Ovary (tissue), 9 donors: Measurements from ENCODE around the gene PPM1B. TPM values are rescaled to one million over a fixed set of nuclear protein-coding genes. Genes with fewer than 3 reads are reported as not detected.

Experiments used
- DNase-seq, 5 donors: peaks; one replicate each; pipeline ENCODE4 v3.0.0-alpha.2; 2019 to 2020
- H3K27ac ChIP-seq, 2 donors: fragments of 200-600 bp; one replicate each; pipeline versions ENCODE4 v1.5.1 to v1.8.0; 2019 to 2022
- H3K27me3 ChIP-seq: fragments of 200-600 bp; one replicate; pipeline ENCODE4 v1.8.0; 2022
- H3K36me3 ChIP-seq: fragments of 200-600 bp; sonication (generic); one replicate; pipeline ENCODE4 v1.5.1; 2019
- H3K4me1 ChIP-seq: one replicate; pipeline ENCODE4 v1.8.1; 2013; ENCODE audit warnings: mild to moderate bottlenecking, moderate library complexity; ENCODE audit not compliant: insufficient read depth
- H3K4me3 ChIP-seq: fragments of 200-600 bp; sonication (generic); one replicate; pipeline ENCODE4 v1.5.1; 2017
- H3K9me3 ChIP-seq, 2 donors: fragments of 200-600 bp in 1 of 2; sonication (generic) in 1 of 2; one replicate each; pipeline versions ENCODE4 v1.5.1 to v1.8.1; 2013 to 2019; ENCODE audit warnings: mild to moderate bottlenecking in 1 of 2, moderate library complexity in 1 of 2
- CTCF ChIP-seq, 3 donors: fragments of 450-650 bp in 2 of 3; fragments of 200-600 bp in 1 of 3; IDR thresholded peaks; one replicate each; pipeline versions ENCODE4 v1.5.1 to v1.8.0; 2016 to 2022; ENCODE audit warnings: antibody characterized with exemption in 3 of 3, mild to moderate bottlenecking in 1 of 3
- EP300 ChIP-seq: sonication (generic); formaldehyde crosslinking; IDR thresholded peaks from one replicate; pipeline ENCODE4 v1.6.1; 2017; ENCODE audit warnings: antibody characterized with exemption
- POLR2A ChIP-seq: fragments of 450-650 bp; IDR thresholded peaks from one replicate; pipeline ENCODE4 v1.6.1; 2017; ENCODE audit warnings: antibody characterized with exemption, mild to moderate bottlenecking, moderate library complexity
- WGBS, 3 donors: extraction: QIAGEN DNeasy Blood & Tissue Kit in 1 of 3; methylation state at CpG; one replicate each; pipeline versions ENCODE4 v1.1.5 to v1.1.7; 2013 to 2017; 5-methylcytosine and 5-hydroxymethylcytosine counted together
- intact Hi-C, 4 donors: fragments of 100-400 bp; cut with DNase I; formaldehyde crosslinking; loops; one replicate each; pipeline versions ENCODE4 v1.11.0 to v1.15.1; 2022 to 2023
- polyA plus RNA-seq, 2 donors: library from polyadenylated mRNA; stranded (reverse); fragments of 200-250 nt in 1 of 2; fragments of 350-450 nt in 1 of 2; fragmentation: Illumina TruSeq in 1 of 2; extraction: RNeasy Lipid Tissue Mini Kit (QIAGEN cat#74804) in 1 of 2; gene quantifications; one replicate each; pipeline ENCODE4 v1.2.3, GENCODE V29; 2013 to 2014
- total RNA-seq, 7 donors: library from RNA; depleted of rRNA in 2 of 7; stranded (reverse); fragments of >200 nt in 2 of 7; fragmentation: NEBNext Ultra II Directional in 3 of 7; extraction: Animal tissue kit (Norgen Biotek cat#: 25700) in 3 of 7; gene quantifications; one replicate each; pipeline versions ENCODE4 v1.1.0 to v1.2.4, GENCODE V29; 2016 to 2023
- donor health status: DM: no; HTN: no; CAD: no; lungs with moderate emphysema.
- donor health status: DM: no; HTN: no; CAD: no.
- donor health status: Bipolar disorder and iron deficiency.
- donor health status: DM: yes; HTN: yes; CAD: no.
- donor health status: DM: no; HTN: no; CAD: no.
- donor health status: DM: yes; HTN: yes; CAD: no.

Gene PPM1B
- total and polyA plus RNA-seq, 9 donors, result 27.6 to 43.4 (median 35.7) TPM

- Histone ChIP-seq H3K27me3 (no peaks in the 10 kb centered on the region), H3K9me3 (no peaks in the 10 kb centered on the region), H3K4me1 (no peaks in the 10 kb centered on the region), H3K36me3 (no peaks in the 10 kb centered on the region), H3K27ac (no peak overlapping the region), H3K4me3 (no peak overlapping the region)
- intact Hi-C loops, result no loop called here
- TF ChIP-seq CTCF (IDR thresholded peaks at IDR 0.05) (no peak), POLR2A (no peak), EP300 (no peak)
- no peak for DNase-seq
- 73 to 90% (median 85%) methylated on average over 1 of the region's 1 CpG for WGBS, 3 donors
Measured at GRCh38 chr2:44148999-44149398, 19.7 kb upstream of the PPM1B start.

GRCh38 chr2:44150473-44150872 lies 18.2 kb upstream of the PPM1B start:
- 82 to 86% (median 85%) methylated on average over 3 of the region's 3 CpGs for WGBS, 3 donors
- Histone ChIP-seq H3K27me3 (no peaks in the 10 kb centered on the region), H3K36me3 (no peaks in the 10 kb centered on the region), H3K4me1 (no peaks in the 10 kb centered on the region), H3K27ac (no peak overlapping the region), H3K4me3 (no peak overlapping the region), H3K9me3 (no peaks in the 10 kb centered on the region)
- DNase-seq, result no peak
- no peak for TF ChIP-seq CTCF (IDR thresholded peaks at IDR 0.05)
- TF ChIP-seq POLR2A, result no peak
- TF ChIP-seq EP300, result no peak
- intact Hi-C loops, result no loop called here

- no peak overlapping the region for H3K4me3 ChIP-seq
- no peaks in the 10 kb centered on the region for H3K27me3 ChIP-seq
- H3K9me3 ChIP-seq, result no peaks in the 10 kb centered on the region
- H3K36me3 ChIP-seq, result no peaks in the 10 kb centered on the region
- DNase-seq, result no peak
- TF ChIP-seq CTCF (IDR thresholded peaks at IDR 0.05) (no peak), EP300 (no peak), POLR2A (no peak)
- H3K27ac ChIP-seq, result no peak overlapping the region
- WGBS, 3 donors, result 97 to 98% (median 97%) methylated on average over 8 of the region's 8 CpGs
- peaks cover 2% of the 10 kb centered on the region for H3K4me1 ChIP-seq
- intact Hi-C loops, result no loop called here
Measured at GRCh38 chr2:44152865-44153669, 15.6 kb upstream of the PPM1B start.

GRCh38 chr2:44155666-44156446 lies 12.8 kb upstream of the PPM1B start:
- DNase-seq, result no peak
- Histone ChIP-seq H3K27me3 (no peaks in the 10 kb centered on the region), H3K36me3 (no peaks in the 10 kb centered on the region), H3K4me3 (no peak overlapping the region), H3K4me1 (peaks cover 2% of the 10 kb centered on the region), H3K9me3 (no peaks in the 10 kb centered on the region), H3K27ac (no peak overlapping the region)
- WGBS, 3 donors, result 21 to 49% (median 43%) methylated on average over 5 of the region's 5 CpGs
- no peak for TF ChIP-seq EP300
- no peak for TF ChIP-seq CTCF (IDR thresholded peaks at IDR 0.05)
- TF ChIP-seq POLR2A, result no peak
- intact Hi-C loops, result no loop called here
